Activated naive CD4-positive, alpha-beta T cell treated with anti-CD3 and anti-CD28 coated beads, Interleukin-2, amount 10 ng/mL, durations not matched to agents 5 hours and 36 hours (primary cell): ENCODE results near the gene BAZ2A. TPM values are rescaled to one million over a fixed set of nuclear protein-coding genes. Genes with fewer than 3 reads are reported as not detected.

Source experiments
- total RNA-seq, 2 experiments: library from RNA; stranded (reverse); gene quantifications; one replicate each; pipeline ENCODE4 v1.2.3, GENCODE V29; 2021

The BAZ2A gene
- total RNA-seq: 100 to 1,000 TPM; 115 to 118 TPM

GRCh38 chr12:56630180-56630632 lies at the start of gene BAZ2A:
TSS of gene BAZ2A (minus strand) at chr12:56630326. CDS start at chr12:56617530, 12,796 bp downstream.

GRCh38 chr12:56645717-56646446 lies 15.8 kb upstream of the BAZ2A start, which contains the start of gene ATP5F1B:
TSS of gene ATP5F1B (minus strand) at chr12:56645984. CDS start at chr12:56645963, 21 bp downstream.

Other genes with a start within 250 kb of the BAZ2A start
- 10 to 100 TPM; 42.9 to 44.1 TPM for gene TIMELESS, start 180.9 kb downstream of the BAZ2A start, total RNA-seq
- not detected for gene MIP, start 175.7 kb downstream of the BAZ2A start, total RNA-seq
- gene SPRYD4, start 161.7 kb downstream of the BAZ2A start, total RNA-seq: 1 to 10 TPM; 3.4 to 3.6 TPM
- 1 to 10 TPM; 1.7 to 1.8 TPM for gene GLS2, start 142.2 kb downstream of the BAZ2A start, total RNA-seq
- gene RBMS2, start 108.5 kb downstream of the BAZ2A start, total RNA-seq: 1 to 10 TPM; 1.7 to 2.3 TPM
- gene ATP5F1B, start 15.7 kb upstream of the BAZ2A start, total RNA-seq: 100 to 1,000 TPM; 442 to 469 TPM
- 100 to 1,000 TPM; 179 to 182 TPM for gene PTGES3, start 58.0 kb upstream of the BAZ2A start, total RNA-seq
- gene NACA, start 95.0 kb upstream of the BAZ2A start, total RNA-seq: 1,000 to 10,000 TPM; 1,172 to 1,198 TPM
- 10 to 100 TPM; 41.1 to 44.6 TPM for gene PRIM1, start 122.0 kb upstream of the BAZ2A start, total RNA-seq
- 1 to 10 TPM in 1 of 2 experiments, under 1 TPM in 1; 0.70 to 1.0 TPM for gene HSD17B6, start 133.0 kb upstream of the BAZ2A start, total RNA-seq